Large intestine (tissue), 12 donors: Measurements from ENCODE around the gene SNN. TPM values are rescaled to one million over a fixed set of nuclear protein-coding genes. Genes with fewer than 3 reads are reported as not detected.
A peak's percentile ranks its signal among the peaks of the same experiment; 100 is the strongest.

Experiments
- DNase-seq, 2 donors: peaks; one replicate each; pipeline versions ENCODE4 v3.0.0 to v3.0.0-alpha.2; 2013
- H3K27ac ChIP-seq: one replicate; pipeline ENCODE4 v1.5.1; 2013; ENCODE audit warnings: low read length
- H3K27me3 ChIP-seq: 2 replicates; pipeline ENCODE4 v1.6.1; 2013; ENCODE audit warnings: low read length; ENCODE audit not compliant: control insufficient read depth, insufficient read depth
- H3K36me3 ChIP-seq: 2 replicates; pipeline ENCODE4 v1.6.1; 2013; ENCODE audit warnings: low read length; ENCODE audit not compliant: control insufficient read depth, insufficient read depth
- H3K4me1 ChIP-seq: one replicate; pipeline ENCODE4 v1.6.1; 2013; ENCODE audit warnings: low read length; ENCODE audit not compliant: control insufficient read depth, insufficient read depth
- H3K4me3 ChIP-seq: one replicate; pipeline ENCODE4 v1.5.1; 2013; ENCODE audit warnings: low read length
- H3K9me3 ChIP-seq: one replicate; pipeline ENCODE4 v1.6.1; 2013; ENCODE audit warnings: mild to moderate bottlenecking, low read depth, low read length, moderate library complexity; ENCODE audit not compliant: control insufficient read depth
- WGBS: methylation state at CpG from one replicate; pipeline ENCODE4 v1.1.5; 2013; ENCODE audit warnings: low lambda C conversion rate; ENCODE audit not compliant: insufficient coverage; 5-methylcytosine and 5-hydroxymethylcytosine counted together
- long read RNA-seq, 11 donors: transcript quantifications; one replicate each; lab custom pipeline, GENCODE V29; 2026
- polyA plus RNA-seq: library from polyadenylated mRNA; unstranded; fragments of 120-200 nt; gene quantifications from one replicate; pipeline ENCODE4 v1.2.1, GENCODE V29; 2013

The SNN gene
- polyA plus RNA-seq = 9.7 TPM
- long read RNA-seq, donor 1, transcript SNN-201 (2 exons, 3,312 nt) = major isoform, 6 of 16 reads
- long read RNA-seq, donor 1, partial matches to known transcripts = 10 of 16 reads
- long read RNA-seq, donor 1, other reads (novel, unspliced or antisense) = 0 of 16 reads
- long read RNA-seq, donor 2, partial matches to known transcripts = 42 of 42 reads
- long read RNA-seq, donor 2, other reads (novel, unspliced or antisense) = 0 of 42 reads
- long read RNA-seq, donor 3 = 0 reads
- long read RNA-seq, donor 4 = 0 reads
- long read RNA-seq, donor 5, transcript SNN-201 (2 exons, 3,312 nt) = major isoform, 5 of 5 reads
- long read RNA-seq, donor 5, partial matches to known transcripts = 0 of 5 reads
- long read RNA-seq, donor 5, other reads (novel, unspliced or antisense) = 0 of 5 reads
- long read RNA-seq, donor 6, transcript SNN-201 (2 exons, 3,312 nt) = major isoform, 9 of 9 reads
- long read RNA-seq, donor 6, partial matches to known transcripts = 0 of 9 reads
- long read RNA-seq, donor 6, other reads (novel, unspliced or antisense) = 0 of 9 reads
- long read RNA-seq, donor 7, transcript SNN-201 (2 exons, 3,312 nt) = major isoform, 6 of 6 reads
- long read RNA-seq, donor 7, partial matches to known transcripts = 0 of 6 reads
- long read RNA-seq, donor 7, other reads (novel, unspliced or antisense) = 0 of 6 reads
- long read RNA-seq, donor 8, partial matches to known transcripts = 0 of 2 reads
- long read RNA-seq, donor 8, other reads (novel, unspliced or antisense) = 0 of 2 reads
- long read RNA-seq, donor 9, partial matches to known transcripts = 40 of 41 reads
- long read RNA-seq, donor 9, other reads (novel, unspliced or antisense) = 0 of 41 reads
- long read RNA-seq, donor 10, transcript SNN-201 (2 exons, 3,312 nt) = major isoform, 8 of 8 reads
- long read RNA-seq, donor 10, partial matches to known transcripts = 0 of 8 reads
- long read RNA-seq, donor 10, other reads (novel, unspliced or antisense) = 0 of 8 reads
- long read RNA-seq, donor 11, partial matches to known transcripts = 0 of 4 reads
- long read RNA-seq, donor 11, other reads (novel, unspliced or antisense) = 0 of 4 reads

GRCh38 chr16:11667824-11668622 lies at the start of gene SNN:
SNN (plus strand) TSS chr16:11668455; CDS start chr16:11676060, 7,605 bp downstream.
- Histone ChIP-seq H3K27ac (no peak within 1 kb of the TSS), H3K4me1 (peaks cover 5% of the 10 kb centered on the region), H3K36me3 (no peaks in the 10 kb centered on the region), H3K4me3 (peak within 1 kb of the TSS; percentile 55), H3K9me3 (no peaks in the 10 kb centered on the region), H3K27me3 (peaks cover 16% of the 10 kb centered on the region)
- peak; percentile 75 to 89 for DNase-seq
- no CpG with 5 or more reads among the region's 93 CpGs for WGBS

- H3K9me3 ChIP-seq = no peaks in the 10 kb centered on the region
- peak overlapping the region; percentile 35 for H3K27ac ChIP-seq
- WGBS = no CpG with 5 or more reads among the region's 2 CpGs
- no peak overlapping the region for H3K4me3 ChIP-seq
- peak; percentile 79 to 82 for DNase-seq
- H3K27me3 ChIP-seq = no peaks in the 10 kb centered on the region
- no peaks in the 10 kb centered on the region for H3K36me3 ChIP-seq
- peaks cover 3% of the 10 kb centered on the region for H3K4me1 ChIP-seq
Measured at GRCh38 chr16:11619327-11619851, 48.9 kb upstream of the SNN start.

GRCh38 chr16:11620243-11621003 lies 47.8 kb upstream of the SNN start:
- H3K36me3 ChIP-seq = no peaks in the 10 kb centered on the region
- no CpG with 5 or more reads among the region's 8 CpGs for WGBS
- DNase-seq = no peak
- H3K4me1 ChIP-seq = peaks cover 3% of the 10 kb centered on the region
- no peak overlapping the region for H3K4me3 ChIP-seq
- H3K27ac ChIP-seq = no peak overlapping the region
- H3K27me3 ChIP-seq = no peaks in the 10 kb centered on the region
- H3K9me3 ChIP-seq = no peaks in the 10 kb centered on the region

GRCh38 chr16:11621539-11621919 lies 46.7 kb upstream of the SNN start:
- no peak for DNase-seq

GRCh38 chr16:11621920-11622651 lies 46.2 kb upstream of the SNN start:
- no peak for DNase-seq

More at GRCh38 chr16:11621539-11621919, 46.7 kb upstream of the SNN start:
- Histone ChIP-seq H3K4me3 (no peak overlapping the region), H3K27ac (peak overlapping the region; percentile 50), H3K27me3 (no peaks in the 10 kb centered on the region), H3K36me3 (no peaks in the 10 kb centered on the region), H3K9me3 (no peaks in the 10 kb centered on the region), H3K4me1 (no peaks in the 10 kb centered on the region)
- 0% methylated on average over 1 of the region's 6 CpGs for WGBS

GRCh38 chr16:11624205-11624604 lies 44.0 kb upstream of the SNN start:
- H3K27ac ChIP-seq = no peak overlapping the region
- no peaks in the 10 kb centered on the region for H3K9me3 ChIP-seq
- 80% methylated on average over 1 of the region's 4 CpGs for WGBS
- H3K4me3 ChIP-seq = no peak overlapping the region
- H3K27me3 ChIP-seq = no peaks in the 10 kb centered on the region
- H3K36me3 ChIP-seq = no peaks in the 10 kb centered on the region
- no peak for DNase-seq
- no peaks in the 10 kb centered on the region for H3K4me1 ChIP-seq

More at GRCh38 chr16:11621920-11622651, 46.2 kb upstream of the SNN start:
- no peaks in the 10 kb centered on the region for H3K4me1 ChIP-seq
- peak overlapping the region; percentile 50 for H3K27ac ChIP-seq
- H3K4me3 ChIP-seq = no peak overlapping the region
- H3K9me3 ChIP-seq = no peaks in the 10 kb centered on the region
- no peaks in the 10 kb centered on the region for H3K27me3 ChIP-seq
- WGBS = no CpG with 5 or more reads among the region's 19 CpGs
- no peaks in the 10 kb centered on the region for H3K36me3 ChIP-seq

GRCh38 chr16:11624636-11625607 lies 43.3 kb upstream of the SNN start:
- H3K4me1 ChIP-seq = peaks cover 3% of the 10 kb centered on the region
- H3K9me3 ChIP-seq = no peaks in the 10 kb centered on the region
- WGBS = 80% methylated on average over 1 of the region's 16 CpGs
- no peak overlapping the region for H3K27ac ChIP-seq
- no peaks in the 10 kb centered on the region for H3K36me3 ChIP-seq
- H3K4me3 ChIP-seq = no peak overlapping the region
- no peak for DNase-seq
- no peaks in the 10 kb centered on the region for H3K27me3 ChIP-seq

GRCh38 chr16:11625769-11626168 lies 42.5 kb upstream of the SNN start:
- no peaks in the 10 kb centered on the region for H3K27me3 ChIP-seq
- peaks cover 3% of the 10 kb centered on the region for H3K4me1 ChIP-seq
- no peaks in the 10 kb centered on the region for H3K36me3 ChIP-seq
- no peak overlapping the region for H3K27ac ChIP-seq
- no peak overlapping the region for H3K4me3 ChIP-seq
- DNase-seq = no peak
- WGBS = 100% methylated on average over 1 of the region's 4 CpGs
- H3K9me3 ChIP-seq = no peaks in the 10 kb centered on the region
